Measurements from ENCODE around the gene UGT1A6.

The UGT1A6 gene

DNA sequence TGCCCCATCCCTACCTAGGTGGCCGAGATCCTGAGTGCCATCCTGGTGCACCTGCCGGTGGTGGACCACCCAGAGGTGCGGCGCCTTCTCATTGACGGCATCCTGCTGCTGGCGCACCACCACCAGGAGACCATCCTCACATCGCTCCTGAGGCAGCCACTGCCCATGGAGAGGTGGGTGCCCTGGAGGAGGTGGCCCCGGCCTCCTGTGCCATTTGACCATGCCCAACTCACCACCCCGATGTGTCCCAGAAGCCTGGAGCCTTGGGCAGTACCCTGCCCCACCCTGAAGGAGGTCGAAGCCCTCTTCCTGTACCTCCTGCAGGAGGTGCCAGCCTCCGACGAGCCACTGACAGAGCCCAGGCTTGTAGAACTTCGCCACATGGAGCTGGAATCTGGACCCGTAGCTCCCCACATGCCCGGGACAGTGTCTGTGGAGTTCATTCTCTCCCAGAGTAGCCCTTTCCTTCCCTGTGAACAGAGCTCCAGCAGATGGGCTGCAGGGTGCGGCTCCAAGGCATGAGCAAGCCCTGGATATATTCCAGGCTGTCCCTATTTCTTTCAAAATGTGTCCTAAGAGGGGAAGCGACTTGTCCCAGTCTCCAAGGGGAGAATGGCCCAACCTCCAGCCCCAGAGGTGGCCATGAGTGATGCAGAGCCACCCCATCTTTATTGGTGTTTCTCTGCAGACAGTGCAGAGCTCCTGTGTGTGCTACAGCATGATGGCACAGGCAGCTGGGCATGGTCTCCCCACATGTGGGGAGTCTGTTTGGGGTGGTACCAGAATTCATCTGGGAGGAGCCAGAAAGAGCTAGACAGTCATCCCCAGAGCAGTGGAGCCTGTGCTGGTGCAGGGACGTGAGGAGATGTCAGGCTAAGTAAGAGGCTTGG, 127.4 kb downstream of the UGT1A6 start:
- no peak for DNase-seq (ENCODE audit: low read depth, low spot score)

DNA sequence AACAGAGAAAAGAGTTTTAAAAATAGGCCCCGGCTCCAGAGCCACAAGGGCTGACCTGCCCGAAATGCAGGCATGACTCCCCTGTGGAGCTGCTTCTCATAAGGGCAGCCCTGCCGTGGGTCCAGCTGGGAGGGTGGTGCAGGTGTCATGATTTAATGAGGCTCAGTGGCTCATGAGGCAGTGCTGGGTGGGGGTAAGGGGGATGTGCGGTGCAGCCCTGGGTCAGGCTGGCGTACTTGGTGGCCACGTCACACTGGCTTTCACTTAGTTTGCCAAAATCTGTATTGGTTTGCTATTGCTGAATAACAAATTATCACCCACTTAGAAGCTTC, 128.1 kb downstream of the UGT1A6 start:
- no peak for DNase-seq (ENCODE audit: low read depth, low spot score)

DNA sequence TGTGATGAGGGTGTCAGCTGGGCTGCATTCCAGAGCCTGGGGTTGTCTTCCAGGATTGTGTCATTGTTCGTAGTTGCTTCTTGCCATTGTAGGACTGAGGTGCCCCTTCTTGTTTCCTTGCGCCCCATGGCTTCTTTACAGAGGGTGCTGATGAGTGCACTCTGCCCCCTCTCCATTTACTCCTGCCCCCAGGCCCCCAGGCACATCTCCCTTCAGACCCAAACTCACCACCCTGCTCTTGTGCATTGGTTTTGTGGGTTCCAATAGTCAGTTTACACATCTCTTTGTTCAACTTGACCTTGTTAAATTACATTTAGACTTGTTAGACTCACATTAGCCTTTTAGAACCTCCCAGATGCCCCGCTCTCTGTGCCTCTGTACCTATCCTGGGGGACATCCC, 128.5 kb downstream of the UGT1A6 start:
- DNase-seq (ENCODE audit: low read depth, low spot score), result no peak

DNA sequence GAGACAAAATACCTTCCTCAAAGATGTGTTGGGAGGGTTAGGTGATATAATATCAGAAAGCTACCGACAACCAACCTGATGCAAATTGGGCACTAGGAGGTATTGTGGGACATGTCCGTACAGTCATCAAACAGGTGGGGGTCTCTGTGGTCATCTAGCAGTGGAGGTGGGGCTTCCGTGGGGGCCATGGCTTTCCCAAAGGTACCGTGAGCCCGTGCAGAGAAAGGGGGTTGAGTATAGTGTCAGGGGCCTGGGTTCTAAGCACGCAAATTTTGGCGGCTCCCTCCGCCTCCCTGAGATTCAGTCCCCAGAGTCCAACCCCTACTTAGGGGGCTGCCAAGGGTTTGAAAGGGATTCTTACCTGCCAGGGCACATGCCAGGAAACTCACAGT, 129.0 kb downstream of the UGT1A6 start:
- no peak for DNase-seq (ENCODE audit: low read depth, low spot score)

DNA sequence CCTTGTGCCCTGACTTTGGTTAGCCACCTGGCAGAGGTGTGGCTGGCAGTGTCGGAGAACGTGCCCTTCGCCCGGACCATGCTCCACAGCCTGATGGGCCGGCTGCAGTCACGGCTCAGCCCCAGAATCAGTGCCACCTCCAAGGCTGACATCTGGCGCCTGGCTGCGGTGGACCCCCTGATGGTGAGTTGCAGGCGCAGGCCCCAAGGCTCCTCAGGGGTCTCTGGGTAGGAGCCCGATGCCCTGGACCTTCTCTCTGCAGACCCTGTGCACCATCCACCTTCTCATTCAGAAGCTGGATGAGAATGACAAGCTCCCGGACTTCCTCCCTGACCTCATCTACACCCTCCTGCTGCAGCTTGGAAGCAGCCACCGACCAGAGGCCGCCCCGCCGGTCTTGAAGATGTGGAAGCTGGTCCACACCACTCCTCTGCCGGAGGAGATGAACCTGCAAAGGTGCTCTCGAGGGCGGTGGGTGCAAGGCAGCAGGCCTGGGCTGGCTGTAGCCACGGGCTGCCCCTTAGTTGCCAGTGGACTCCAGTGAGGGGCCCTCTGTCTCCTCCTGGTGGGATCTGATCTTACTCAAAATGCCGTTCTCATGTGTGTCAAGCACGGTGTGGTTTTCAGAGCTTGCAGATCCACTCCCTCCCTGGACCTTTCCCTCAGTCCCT, 129.5 kb downstream of the UGT1A6 start:
- no peak for DNase-seq (ENCODE audit: low read depth, low spot score)

Data from smooth muscle cell of the brain vasculature (primary cell).